ENCODE results near the gene CD69.
"Not testable (repeated sequence)": the region's sequence is repeated elsewhere in the genome, so short reads cannot be mapped to it uniquely, and the experiment has no call there.

The CD69 gene

GRCh38 chr12:9713032-9713558, 47.6 kb downstream of the CD69 start:
- DNase-seq = not testable (repeated sequence)

GRCh38 chr12:9711664-9712063, 49.0 kb downstream of the CD69 start:
- DNase-seq = no peak

GRCh38 chr12:9710584-9711375, 49.9 kb downstream of the CD69 start:
- DNase-seq = no peak

- DNase-seq = no peak
Measured at GRCh38 chr12:9708853-9709252, 51.8 kb downstream of the CD69 start.

GRCh38 chr12:9707864-9708808, 52.6 kb downstream of the CD69 start:
- no peak for DNase-seq

- no peak for DNase-seq
Measured at GRCh38 chr12:9707356-9707755, 53.3 kb downstream of the CD69 start.

GRCh38 chr12:9706086-9706685, 54.5 kb downstream of the CD69 start:
- no peak for DNase-seq

- DNase-seq = not testable (repeated sequence)
Measured at GRCh38 chr12:9704561-9704960, 56.1 kb downstream of the CD69 start.

All from right forelimb (tissue), 1 donor.